Loucy (cell line): ENCODE results near the gene S100G.

ENCODE experiments used
- H2AFZ ChIP-seq: fragments of 200-600 bp; sonication (generic); 2 replicates; pipeline ENCODE4 v1.6.0; 2016; ENCODE audit warnings: antibody characterized with exemption, mild to moderate bottlenecking, low read length, moderate library complexity
- H3F3A ChIP-seq: fragments of 200-600 bp; 2 replicates; pipeline ENCODE4 v1.6.0; 2016; ENCODE audit warnings: antibody characterized with exemption, low read depth, mild to moderate bottlenecking
- H3K27me3 ChIP-seq: fragments of 200-600 bp; sonication (generic); 2 replicates; pipeline ENCODE4 v1.6.1; 2014; ENCODE audit warnings: low read length, mild to moderate bottlenecking; ENCODE audit not compliant: insufficient read depth, poor library complexity, severe bottlenecking
- H3K36me3 ChIP-seq: fragments of 200-600 bp; sonication (generic); 2 replicates; pipeline ENCODE4 v1.6.1; 2016; ENCODE audit warnings: low read length; ENCODE audit not compliant: insufficient read depth
- H3K4me1 ChIP-seq: fragments of 200-600 bp; sonication (generic); 2 replicates; pipeline ENCODE4 v1.5.1; 2014; ENCODE audit warnings: low read length, mild to moderate bottlenecking; ENCODE audit not compliant: insufficient read depth, poor library complexity, severe bottlenecking
- H3K4me2 ChIP-seq: fragments of 200-600 bp; sonication (generic); 2 replicates; pipeline ENCODE4 v1.6.0; 2014; ENCODE audit warnings: antibody characterized with exemption, low read length, low read depth, mild to moderate bottlenecking; ENCODE audit not compliant: poor library complexity, severe bottlenecking
- H3K4me3 ChIP-seq: fragments of 200-600 bp; sonication (generic); 2 replicates; pipeline ENCODE4 v1.5.1; 2014; ENCODE audit warnings: low read length, mild to moderate bottlenecking, mixed read lengths; ENCODE audit not compliant: poor library complexity, severe bottlenecking
- H3K79me2 ChIP-seq: fragments of 200-600 bp; sonication (generic); 2 replicates; pipeline ENCODE4 v1.6.1; 2014; ENCODE audit warnings: low read length; ENCODE audit not compliant: insufficient read depth
- H3K9ac ChIP-seq: fragments of 200-600 bp; sonication (generic); 2 replicates; pipeline ENCODE4 v1.6.0; 2014; ENCODE audit warnings: mild to moderate bottlenecking, low read depth, low read length, moderate library complexity; ENCODE audit not compliant: poor library complexity, severe bottlenecking
- H3K9me2 ChIP-seq: fragments of 200-600 bp; sonication (generic); replicated peaks from 2 replicates; pipeline ENCODE4 v1.6.1; 2016; ENCODE audit warnings: low read depth, low read length, mixed read lengths
- H3K9me3 ChIP-seq: fragments of 200-600 bp; sonication (generic); 2 replicates; pipeline ENCODE4 v1.6.1; 2014; ENCODE audit warnings: mild to moderate bottlenecking, antibody characterized with exemption, low read length, low read depth; ENCODE audit not compliant: insufficient read depth
- H4K20me1 ChIP-seq: fragments of 200-600 bp; sonication (generic); 2 replicates; pipeline ENCODE4 v1.6.0; 2014; ENCODE audit warnings: antibody characterized with exemption, low read length, mild to moderate bottlenecking; ENCODE audit not compliant: insufficient read depth, poor library complexity, severe bottlenecking
- CTCF ChIP-seq: fragments of 200-600 bp; sonication (generic); conservative IDR thresholded peaks from 2 replicates; pipeline ENCODE4 v1.5.1; 2014; ENCODE audit warnings: mild to moderate bottlenecking, antibody characterized with exemption, low read length
- EZH2phosphoT487 ChIP-seq: fragments of 200-600 bp; IDR thresholded peaks from 2 replicates; pipeline ENCODE4 v1.6.1; 2018; ENCODE audit warnings: antibody characterized with exemption, mild to moderate bottlenecking, moderate library complexity, borderline replicate concordance

The S100G gene

GRCh38 chrX:16653424-16653823, 3.5 kb downstream of the S100G start:
- Histone ChIP-seq H3K9me3 (no peaks in the 10 kb centered on the region), H3K27me3 (no peaks in the 10 kb centered on the region), H4K20me1 (no peaks in the 10 kb centered on the region), H3F3A (no peaks in the 10 kb centered on the region), H3K9me2 (no peaks in the 10 kb centered on the region), H3K4me3 (no peak overlapping the region), H2AFZ (no peak overlapping the region), H3K4me2 (no peak overlapping the region), H3K36me3 (no peaks in the 10 kb centered on the region), H3K4me1 (no peaks in the 10 kb centered on the region), H3K79me2 (no peaks in the 10 kb centered on the region), H3K9ac (no peak overlapping the region)
- TF ChIP-seq EZH2phosphoT487 (no peak), CTCF (no peak)

DNA sequence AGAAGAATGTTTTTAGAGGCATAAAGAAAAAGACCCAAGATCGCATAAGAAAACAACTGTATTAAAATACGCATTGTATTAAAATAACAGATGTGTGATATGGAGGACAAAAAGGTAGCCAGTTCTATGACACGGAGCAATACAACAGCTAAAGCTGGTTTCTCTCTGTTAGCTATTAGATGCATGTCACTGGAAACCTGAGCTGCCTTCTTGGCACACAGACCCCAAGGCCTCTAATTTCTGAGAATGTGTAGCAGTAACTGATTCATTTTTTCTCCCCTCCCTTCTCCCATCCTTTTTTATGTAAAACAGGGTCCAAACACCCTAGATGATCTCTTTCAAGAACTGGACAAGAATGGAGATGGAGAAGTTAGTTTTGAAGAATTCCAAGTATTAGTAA, 4.1 kb downstream of the S100G start:
- Histone ChIP-seq H3K79me2 (no peaks in the 10 kb centered on the region), H4K20me1 (no peaks in the 10 kb centered on the region), H3K4me1 (no peaks in the 10 kb centered on the region), H3K36me3 (no peaks in the 10 kb centered on the region), H3F3A (no peaks in the 10 kb centered on the region), H3K27me3 (no peaks in the 10 kb centered on the region), H3K9me3 (no peaks in the 10 kb centered on the region), H3K9ac (no peak overlapping the region), H3K4me3 (no peak overlapping the region), H3K9me2 (no peaks in the 10 kb centered on the region), H2AFZ (no peak overlapping the region), H3K4me2 (no peak overlapping the region)
- TF ChIP-seq CTCF, result no peak
- TF ChIP-seq EZH2phosphoT487, result no peak

DNA sequence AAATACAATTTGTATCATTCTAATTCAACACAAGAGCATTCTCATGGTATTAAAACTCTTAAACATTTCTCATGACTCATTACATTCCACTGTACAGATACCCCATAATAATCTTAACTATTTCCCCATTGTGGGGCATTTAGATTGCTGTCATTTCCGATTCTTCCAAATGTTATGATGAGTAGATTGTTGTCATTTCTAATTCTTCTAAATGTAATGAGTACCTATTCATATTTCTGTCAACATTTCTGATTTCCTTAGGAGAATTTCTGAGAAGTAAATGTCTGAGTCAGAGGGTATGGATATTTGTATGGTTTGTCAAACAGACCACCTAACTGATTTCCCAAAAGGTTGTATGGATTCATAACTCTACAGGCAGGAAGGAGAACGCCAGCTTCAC, 8.3 kb downstream of the S100G start:
- Histone ChIP-seq H3F3A (no peaks in the 10 kb centered on the region), H4K20me1 (no peaks in the 10 kb centered on the region), H3K9me2 (no peaks in the 10 kb centered on the region), H3K36me3 (no peaks in the 10 kb centered on the region), H3K9me3 (no peaks in the 10 kb centered on the region), H3K4me2 (no peak overlapping the region), H3K4me1 (no peaks in the 10 kb centered on the region), H3K79me2 (no peaks in the 10 kb centered on the region), H3K4me3 (no peak overlapping the region), H2AFZ (no peak overlapping the region), H3K9ac (no peak overlapping the region), H3K27me3 (no peaks in the 10 kb centered on the region)
- TF ChIP-seq EZH2phosphoT487, result no peak
- TF ChIP-seq CTCF, result no peak
